ENCODE results near the gene TEX22. TPM values are rescaled to one million over a fixed set of nuclear protein-coding genes. Genes with fewer than 3 reads are reported as not detected.

Gene TEX22
- total RNA-seq, 1 donor from 2014 or later, result 4.8 TPM

GRCh38 chr14:105397350-105397931 lies 897 bp upstream of the TEX22 start:
- peaks cover 30% of the 10 kb centered on the region for H3K36me3 Mint-ChIP-seq

GRCh38 chr14:105398726-105399465 lies 558 bp downstream of the TEX22 start:
- peak overlapping the region; percentile 59 for H3K27ac Mint-ChIP-seq

More at GRCh38 chr14:105397350-105397931, 897 bp upstream of the TEX22 start:
- peak overlapping the region; percentile 66 for H3K4me3 Mint-ChIP-seq
- DNase-seq (ENCODE audit: low spot score in 2 of 2, unreplicated experiment in 2 of 2), result no peak
- H3K9me3 Mint-ChIP-seq, result peaks cover 20% of the 10 kb centered on the region
- no peak overlapping the region for H3K27ac Mint-ChIP-seq
- H3K4me1 Mint-ChIP-seq, result peaks cover 6% of the 10 kb centered on the region
- no peaks in the 10 kb centered on the region for H3K27me3 Mint-ChIP-seq (ENCODE audit: low read depth)
- no peak for TF ChIP-seq CTCF (IDR thresholded peaks at IDR 0.05; ENCODE audit: unreplicated experiment)

GRCh38 chr14:105399466-105399775 lies 1.1 kb downstream of the TEX22 start:
- TF ChIP-seq CTCF (IDR thresholded peaks at IDR 0.05; ENCODE audit: unreplicated experiment), result no peak
- DNase-seq (ENCODE audit: low spot score in 2 of 2, unreplicated experiment in 2 of 2), result no peak
- peaks cover 35% of the 10 kb centered on the region for H3K9me3 Mint-ChIP-seq
- peak overlapping the region; percentile 72 for H3K4me3 Mint-ChIP-seq
- peaks cover 32% of the 10 kb centered on the region for H3K36me3 Mint-ChIP-seq
- no peak overlapping the region for H3K27ac Mint-ChIP-seq
- H3K4me1 Mint-ChIP-seq, result peaks cover 6% of the 10 kb centered on the region
- no peaks in the 10 kb centered on the region for H3K27me3 Mint-ChIP-seq (ENCODE audit: low read depth)

More at GRCh38 chr14:105398726-105399465, 558 bp downstream of the TEX22 start:
- H3K36me3 Mint-ChIP-seq, result peaks cover 32% of the 10 kb centered on the region
- TF ChIP-seq CTCF (IDR thresholded peaks at IDR 0.05; ENCODE audit: unreplicated experiment), result no peak
- no peak for DNase-seq (ENCODE audit: low spot score in 2 of 2, unreplicated experiment in 2 of 2)
- H3K4me1 Mint-ChIP-seq, result peaks cover 6% of the 10 kb centered on the region
- H3K9me3 Mint-ChIP-seq, result peaks cover 29% of the 10 kb centered on the region
- peak overlapping the region; percentile 72 for H3K4me3 Mint-ChIP-seq
- no peaks in the 10 kb centered on the region for H3K27me3 Mint-ChIP-seq (ENCODE audit: low read depth)

GRCh38 chr14:105400016-105400415 lies 1.7 kb downstream of the TEX22 start:
- peak overlapping the region; percentile 72 for H3K4me3 Mint-ChIP-seq
- peaks cover 28% of the 10 kb centered on the region for H3K36me3 Mint-ChIP-seq
- TF ChIP-seq CTCF (IDR thresholded peaks at IDR 0.05; ENCODE audit: unreplicated experiment), result no peak
- H3K27me3 Mint-ChIP-seq (ENCODE audit: low read depth), result no peaks in the 10 kb centered on the region
- H3K9me3 Mint-ChIP-seq, result peaks cover 39% of the 10 kb centered on the region
- no peak for DNase-seq (ENCODE audit: low spot score in 2 of 2, unreplicated experiment in 2 of 2)
- H3K27ac Mint-ChIP-seq, result no peak overlapping the region
- peaks cover 6% of the 10 kb centered on the region for H3K4me1 Mint-ChIP-seq

GRCh38 chr14:105401699-105402098 lies 3.4 kb downstream of the TEX22 start:
- no peak overlapping the region for H3K27ac Mint-ChIP-seq

More at GRCh38 chr14:105401699-105402098, 3.4 kb downstream of the TEX22 start:
- Mint-ChIP-seq H3K36me3 (peaks cover 31% of the 10 kb centered on the region), H3K4me1 (peaks cover 6% of the 10 kb centered on the region), H3K4me3 (no peak overlapping the region), H3K27me3 (ENCODE audit: low read depth) (peaks cover 3% of the 10 kb centered on the region), H3K9me3 (peaks cover 56% of the 10 kb centered on the region)
- TF ChIP-seq CTCF (IDR thresholded peaks at IDR 0.05; ENCODE audit: unreplicated experiment), result no peak
- DNase-seq (ENCODE audit: low spot score in 2 of 2, unreplicated experiment in 2 of 2), result no peak
